K562 treated with DMSO at 1 percent for 12 hours (cell line): ENCODE data around the gene EHMT1. TPM values are rescaled to one million over a fixed set of nuclear protein-coding genes. Genes with fewer than 3 reads are reported as not detected.

Experiments used
- total RNA-seq: library from RNA; unstranded; fragments of 300-600 nt; gene quantifications from 2 replicates; pipeline ENCODE4 v1.2.3, GENCODE V29; 2022; ENCODE audit not compliant: insufficient read depth

EHMT1 gene
- 35.9 and 58.9 TPM in 2 replicates for total RNA-seq

GRCh38 chr9:137618105-137619067 lies at the start of gene EHMT1:
EHMT1 (plus strand) TSS chr9:137619005; CDS start chr9:137619029, 24 bp downstream.

GRCh38 chr9:137578518-137579258 lies 40.1 kb upstream of the EHMT1 start, which contains the start of gene DPH7:
DPH7 (minus strand) TSS chr9:137578925; CDS start chr9:137578777, 148 bp downstream.

DNA sequence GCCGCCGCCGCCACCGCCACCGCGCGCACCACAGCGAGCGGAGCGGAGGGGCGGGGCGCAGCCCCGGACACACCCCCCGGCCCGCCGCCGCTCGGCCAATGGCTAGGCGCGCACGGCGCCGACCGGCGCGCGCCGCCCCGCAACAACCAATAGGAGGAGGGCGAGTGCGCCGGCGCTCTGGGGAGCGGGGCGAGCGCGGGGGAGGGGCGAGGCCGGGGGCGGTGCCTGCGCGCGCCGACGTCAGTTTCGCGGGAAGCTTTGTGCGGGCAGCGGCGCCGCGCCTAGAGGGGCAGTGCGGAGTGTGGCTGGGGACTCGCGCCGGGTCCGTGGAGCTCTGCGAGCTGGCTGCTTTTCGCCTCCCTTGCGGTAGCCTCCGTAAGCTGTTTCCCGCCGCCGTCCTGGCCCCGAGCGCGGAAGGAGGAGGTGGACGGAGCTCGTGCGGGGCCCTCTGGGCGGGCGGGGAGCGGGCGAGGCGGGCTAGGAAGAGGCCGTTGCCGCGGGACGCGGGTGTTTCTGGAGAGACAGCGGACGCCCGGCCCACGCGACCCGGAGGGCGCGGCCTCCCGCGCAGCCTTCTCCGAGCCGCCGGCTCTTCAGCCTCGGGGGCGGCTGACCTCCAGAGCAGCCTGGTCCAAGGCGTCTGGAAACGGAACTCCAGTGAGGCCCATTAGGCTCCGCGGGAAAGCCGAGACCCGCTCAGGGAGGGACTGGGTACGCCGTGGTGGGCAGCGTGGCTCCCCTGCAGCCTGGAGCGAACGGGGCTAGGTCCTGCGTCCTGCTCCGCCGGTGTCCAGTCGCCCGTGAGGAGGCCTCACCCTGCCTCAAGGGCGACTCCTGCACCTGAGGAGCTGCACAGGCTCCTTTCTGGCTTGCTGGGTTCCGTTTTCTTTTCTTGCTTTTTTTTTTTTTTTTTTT lies 28.1 kb upstream of the EHMT1 start, which contains the start of gene ZMYND19:
TSS of gene ZMYND19 (minus strand) at position 44 of the 915 bp plus-strand sequence. CDS start 249 bp downstream, outside the sequence.

GRCh38 chr9:137605121-137606004 lies 13.4 kb upstream of the EHMT1 start, which contains the start of gene ARRDC1:
ARRDC1 (plus strand) TSS chr9:137605686; CDS start chr9:137605718, 32 bp downstream.

DNA sequence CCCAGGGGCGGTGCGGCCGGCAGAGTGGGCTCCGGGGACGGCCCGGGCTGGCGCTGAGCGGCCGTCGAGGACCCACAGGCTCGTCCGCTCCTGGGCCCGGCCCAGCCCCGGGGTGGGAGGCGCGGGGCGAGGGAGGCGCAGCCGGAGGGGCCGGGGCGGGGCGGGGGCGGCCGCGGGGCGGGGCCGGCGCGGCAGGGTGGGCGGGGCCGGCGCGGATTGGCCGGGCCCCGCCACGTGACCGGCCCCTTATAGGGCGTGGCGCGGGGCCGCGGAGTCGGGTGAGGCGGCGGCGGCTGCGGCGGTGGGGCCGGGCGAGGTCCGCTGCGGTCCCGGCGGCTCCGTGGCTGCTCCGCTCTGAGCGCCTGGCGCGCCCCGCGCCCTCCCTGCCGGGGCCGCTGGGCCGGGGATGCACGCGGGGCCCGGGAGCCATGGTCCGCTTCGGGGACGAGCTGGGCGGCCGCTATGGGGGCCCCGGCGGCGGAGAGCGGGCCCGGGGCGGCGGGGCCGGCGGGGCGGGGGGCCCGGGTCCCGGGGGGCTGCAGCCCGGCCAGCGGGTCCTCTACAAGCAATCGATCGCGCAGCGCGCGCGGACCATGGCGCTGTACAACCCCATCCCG lies 258.8 kb downstream of the EHMT1 start, which contains the start of gene CACNA1B:
TSS of gene CACNA1B (plus strand) at position 277 of the 617 bp plus-strand sequence. CDS start at position 429, 152 bp downstream.

Other genes with a start within 250 kb of the EHMT1 start
- 10.2 and 10.6 TPM in 2 replicates for gene EXD3, start 195.8 kb upstream of the EHMT1 start, total RNA-seq
- gene NOXA1, start 195.6 kb upstream of the EHMT1 start, total RNA-seq: 1.6 TPM in 2 replicates
- gene ENTPD8, start 177.6 kb upstream of the EHMT1 start, total RNA-seq: 0.38 TPM in 1 of 2 replicates, not detected in the other
- 34.2 and 45.7 TPM in 2 replicates for gene NSMF, start 159.7 kb upstream of the EHMT1 start, total RNA-seq
- gene PNPLA7, start 68.6 kb upstream of the EHMT1 start, total RNA-seq: 0.81 and 1.3 TPM in 2 replicates
- gene MRPL41, start 67.1 kb upstream of the EHMT1 start, total RNA-seq: 82.9 and 176 TPM in 2 replicates
- gene DPH7, start 40.1 kb upstream of the EHMT1 start, total RNA-seq: 28.5 and 40.4 TPM in 2 replicates
- gene ZMYND19, start 28.5 kb upstream of the EHMT1 start, total RNA-seq: 42.7 and 44.0 TPM in 2 replicates
- gene ARRDC1, start 13.3 kb upstream of the EHMT1 start, total RNA-seq: 43.1 and 49.9 TPM in 2 replicates